Endodermal cell (in vitro differentiated cells): Measurements from ENCODE around the gene SRRM1. TPM values are rescaled to one million over a fixed set of nuclear protein-coding genes. Genes with fewer than 3 reads are reported as not detected.

ENCODE experiments used
- DNase-seq: peaks from one replicate; pipeline ENCODE4 v3.0.0-alpha.2; 2017
- H3K27ac ChIP-seq: 2 replicates; pipeline ENCODE4 v1.5.1; 2013; ENCODE audit warnings: mild to moderate bottlenecking, low read depth, low read length, moderate library complexity
- H3K27me3 ChIP-seq: 2 replicates; pipeline ENCODE4 v1.6.1; 2013; ENCODE audit warnings: mild to moderate bottlenecking, low read length, moderate library complexity; ENCODE audit not compliant: insufficient read depth, control insufficient read depth, poor library complexity, severe bottlenecking
- H3K36me3 ChIP-seq: 2 replicates; pipeline ENCODE4 v1.7.0; 2013; ENCODE audit warnings: mild to moderate bottlenecking, low read length, moderate library complexity; ENCODE audit not compliant: control insufficient read depth, insufficient read depth
- H3K4me1 ChIP-seq: one replicate; pipeline ENCODE4 v1.7.0; 2013; ENCODE audit warnings: low read length; ENCODE audit not compliant: control insufficient read depth, insufficient read depth
- H3K4me3 ChIP-seq: 2 replicates; pipeline ENCODE4 v1.5.1; 2013; ENCODE audit warnings: mild to moderate bottlenecking, low read length, moderate library complexity
- H3K9ac ChIP-seq: 2 replicates; pipeline ENCODE4 v1.6.1; 2013; ENCODE audit warnings: mild to moderate bottlenecking, low read length, moderate library complexity; ENCODE audit not compliant: poor library complexity, severe bottlenecking; ENCODE audit errors: extremely low read depth
- H3K9me3 ChIP-seq: 2 replicates; pipeline ENCODE4 v1.6.1; 2013; ENCODE audit warnings: mild to moderate bottlenecking, low read length, moderate library complexity; ENCODE audit not compliant: control insufficient read depth
- H3K27ac Mint-ChIP-seq: 2 replicates; pipeline ENCODE4 v1.8.0; 2020; ENCODE audit warnings: mixed read lengths
- H3K27me3 Mint-ChIP-seq: 2 replicates; pipeline ENCODE4 v1.8.0; 2021; ENCODE audit warnings: mild to moderate bottlenecking, mixed read lengths; ENCODE audit not compliant: insufficient read depth
- H3K36me3 Mint-ChIP-seq: 2 replicates; pipeline ENCODE4 v1.8.0; 2020; ENCODE audit warnings: low read depth, mixed read lengths
- H3K4me1 Mint-ChIP-seq: 2 replicates; pipeline ENCODE4 v1.8.0; 2020; ENCODE audit warnings: mixed read lengths
- H3K4me3 Mint-ChIP-seq: 2 replicates; pipeline ENCODE4 v1.8.0; 2020; ENCODE audit warnings: mild to moderate bottlenecking, moderate library complexity, mixed read lengths
- H3K9me3 Mint-ChIP-seq: 2 replicates; pipeline ENCODE4 v1.8.0; 2020; ENCODE audit warnings: mild to moderate bottlenecking, mixed read lengths
- WGBS, 2 experiments: methylation state at CpG; one replicate each; pipeline versions ENCODE4 v1.1.5 to v1.1.7; 2013; ENCODE audit warnings: missing lambda C conversion rate in 2 of 2, mixed read lengths in 1 of 2; ENCODE audit not compliant: insufficient coverage in 1 of 2, insufficient read length in 1 of 2; 5-methylcytosine and 5-hydroxymethylcytosine counted together
- total RNA-seq, 2 donors: library from RNA; stranded (reverse); fragmentation: NEBNext Ultra II Directional in 1 of 2; extraction: Animal tissue kit (Norgen Biotek cat#: 25700) in 1 of 2; gene quantifications; 2 replicates in 1 of 2; 3 replicates in 1 of 2; pipeline ENCODE4 v1.2.1, GENCODE V29; 2021
- TF ChIP-seq, protein P1 (sequence below): fragments of 200-600 bp; sonication (generic); conservative IDR thresholded peaks from 2 replicates; pipeline ENCODE4 v1.5.0; 2021; ENCODE audit warnings: antibody characterized with exemption, mild to moderate bottlenecking

Gene SRRM1
- total RNA-seq, 2 donors from 2014 or later: 233 to 293 TPM

DNA sequence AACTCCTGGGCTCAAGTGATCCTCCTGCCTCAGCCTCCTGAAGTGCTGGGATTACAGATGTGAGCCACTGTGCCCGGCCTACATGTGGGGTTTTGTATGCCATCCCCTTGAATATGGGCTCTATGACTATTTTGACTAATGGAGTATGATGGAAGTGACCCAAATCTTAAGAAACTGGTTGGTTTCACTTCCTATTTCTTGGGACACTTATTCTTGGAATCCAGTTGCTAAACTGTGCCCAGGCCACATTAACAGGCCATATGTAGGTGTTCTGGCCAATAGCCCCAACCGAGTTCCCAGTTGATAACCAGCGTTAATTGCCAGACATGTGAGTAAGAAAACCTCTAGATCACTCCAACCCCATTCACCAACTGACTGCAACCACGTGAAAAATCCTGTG is 65.8 kb downstream of the SRRM1 start:
- H3K27ac Mint-ChIP-seq: no peak overlapping the region
- H3K27me3 Mint-ChIP-seq: no peaks in the 10 kb centered on the region
- 98% methylated on average over 3 of the region's 4 CpGs; no CpG with 5 or more reads in 1 of the 2 experiments for WGBS, 2 experiments

DNA sequence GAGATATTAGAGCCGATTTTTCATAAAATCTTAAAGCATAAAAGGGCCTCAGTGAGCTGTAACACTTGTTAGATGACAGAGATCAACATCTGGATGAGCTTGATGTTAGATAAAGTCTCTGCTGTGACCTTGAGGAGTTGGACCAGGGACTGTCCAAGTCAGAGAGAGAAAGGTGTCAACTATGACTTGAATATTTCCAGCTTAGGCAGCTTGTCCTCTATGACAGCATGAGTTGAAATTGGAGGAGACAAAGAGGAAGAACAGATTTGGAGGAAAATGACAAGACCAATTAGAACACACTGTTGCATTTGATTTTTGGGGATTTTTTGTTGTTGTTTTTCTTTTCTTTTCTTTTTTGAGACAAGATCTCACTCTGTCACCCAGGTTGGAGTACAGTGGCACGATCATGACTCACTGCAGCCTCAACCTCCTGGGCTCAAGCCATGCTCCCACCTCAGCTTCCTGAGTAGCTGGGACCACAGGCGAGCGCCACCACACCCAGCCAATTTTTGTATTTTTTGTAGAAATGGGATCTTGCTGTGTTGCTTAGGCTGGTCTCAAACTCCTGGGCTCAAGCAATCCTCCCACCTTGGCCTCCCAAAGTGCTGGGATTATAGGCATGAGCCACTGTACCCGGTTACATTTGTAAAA is 66.8 kb downstream of the SRRM1 start:
- H3K27ac Mint-ChIP-seq: no peak overlapping the region
- H3K27me3 Mint-ChIP-seq: no peaks in the 10 kb centered on the region
- Histone ChIP-seq H3K9ac (no peak overlapping the region), H3K4me3 (no peak overlapping the region), H3K9me3 (no peaks in the 10 kb centered on the region), H3K36me3 (no peaks in the 10 kb centered on the region), H3K27ac (no peak overlapping the region), H3K4me1 (peaks cover 5% of the 10 kb centered on the region), H3K27me3 (no peaks in the 10 kb centered on the region)
- H3K4me3 Mint-ChIP-seq: no peak overlapping the region
- H3K36me3 Mint-ChIP-seq: no peaks in the 10 kb centered on the region
- H3K9me3 Mint-ChIP-seq: no peaks in the 10 kb centered on the region
- peaks cover 18% of the 10 kb centered on the region for H3K4me1 Mint-ChIP-seq
- WGBS, 2 experiments: 96 to 100% methylated on average over 2 to 5 of the region's 5 CpGs
- TF ChIP-seq, protein P1, sequence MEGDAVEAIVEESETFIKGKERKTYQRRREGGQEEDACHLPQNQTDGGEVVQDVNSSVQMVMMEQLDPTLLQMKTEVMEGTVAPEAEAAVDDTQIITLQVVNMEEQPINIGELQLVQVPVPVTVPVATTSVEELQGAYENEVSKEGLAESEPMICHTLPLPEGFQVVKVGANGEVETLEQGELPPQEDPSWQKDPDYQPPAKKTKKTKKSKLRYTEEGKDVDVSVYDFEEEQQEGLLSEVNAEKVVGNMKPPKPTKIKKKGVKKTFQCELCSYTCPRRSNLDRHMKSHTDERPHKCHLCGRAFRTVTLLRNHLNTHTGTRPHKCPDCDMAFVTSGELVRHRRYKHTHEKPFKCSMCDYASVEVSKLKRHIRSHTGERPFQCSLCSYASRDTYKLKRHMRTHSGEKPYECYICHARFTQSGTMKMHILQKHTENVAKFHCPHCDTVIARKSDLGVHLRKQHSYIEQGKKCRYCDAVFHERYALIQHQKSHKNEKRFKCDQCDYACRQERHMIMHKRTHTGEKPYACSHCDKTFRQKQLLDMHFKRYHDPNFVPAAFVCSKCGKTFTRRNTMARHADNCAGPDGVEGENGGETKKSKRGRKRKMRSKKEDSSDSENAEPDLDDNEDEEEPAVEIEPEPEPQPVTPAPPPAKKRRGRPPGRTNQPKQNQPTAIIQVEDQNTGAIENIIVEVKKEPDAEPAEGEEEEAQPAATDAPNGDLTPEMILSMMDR: no peak
- DNase-seq: no peak

More for the DNA sequence above, 65.8 kb downstream of the SRRM1 start:
- H3K36me3 ChIP-seq: no peaks in the 10 kb centered on the region
- Mint-ChIP-seq H3K36me3 (no peaks in the 10 kb centered on the region), H3K4me1 (peaks cover 11% of the 10 kb centered on the region), H3K9me3 (peaks cover 2% of the 10 kb centered on the region), H3K4me3 (no peak overlapping the region)
- no peaks in the 10 kb centered on the region for H3K9me3 ChIP-seq
- DNase-seq: no peak
- no peaks in the 10 kb centered on the region for H3K27me3 ChIP-seq
- no peak overlapping the region for H3K27ac ChIP-seq
- TF ChIP-seq, protein P1: no peak
- peaks cover 5% of the 10 kb centered on the region for H3K4me1 ChIP-seq
- no peak overlapping the region for H3K9ac ChIP-seq
- no peak overlapping the region for H3K4me3 ChIP-seq

DNA sequence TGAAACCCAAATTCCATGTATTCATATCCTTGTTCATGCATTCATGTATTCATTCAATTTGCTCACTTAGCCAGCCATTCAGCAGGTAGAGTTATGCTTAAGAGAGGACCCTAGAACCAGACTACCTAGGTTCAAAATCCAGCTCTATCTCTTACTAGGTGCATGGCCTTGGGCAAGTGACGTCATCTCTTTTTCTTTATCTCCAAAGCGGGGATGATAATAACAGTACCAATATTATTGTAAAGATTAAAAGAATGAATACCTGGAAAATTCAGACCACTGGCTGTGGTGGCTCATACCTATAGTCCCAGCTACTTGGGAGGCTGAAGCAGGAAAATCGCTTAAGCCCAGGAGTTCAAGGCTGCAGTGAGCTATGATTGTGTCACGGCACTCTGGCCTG is 68.2 kb downstream of the SRRM1 start:
- H3K27me3 ChIP-seq: no peaks in the 10 kb centered on the region
- no peaks in the 10 kb centered on the region for H3K9me3 Mint-ChIP-seq
- H3K27ac Mint-ChIP-seq: no peak overlapping the region
- H3K9me3 ChIP-seq: no peaks in the 10 kb centered on the region
- no peak for DNase-seq
- H3K9ac ChIP-seq: no peak overlapping the region
- no peak overlapping the region for H3K4me3 Mint-ChIP-seq
- no peak overlapping the region for H3K4me3 ChIP-seq
- H3K27ac ChIP-seq: no peak overlapping the region
- peaks cover 5% of the 10 kb centered on the region for H3K4me1 ChIP-seq
- no peaks in the 10 kb centered on the region for H3K36me3 Mint-ChIP-seq
- TF ChIP-seq, protein P1: no peak
- no peaks in the 10 kb centered on the region for H3K36me3 ChIP-seq
- H3K4me1 Mint-ChIP-seq: peaks cover 18% of the 10 kb centered on the region
- 98 to 100% methylated on average over 2 to 3 of the region's 4 CpGs for WGBS, 2 experiments
- no peaks in the 10 kb centered on the region for H3K27me3 Mint-ChIP-seq
